Erythroblast (primary cell): ENCODE measurements around the gene LDAH.

Source experiments
- DNase-seq, 2 experiments: peaks; one replicate each; lab custom pipeline; 2025; lab: John Stamatoyannopoulos, UW
- GATA1 ChIP-seq: IDR thresholded peaks from 2 replicates; pipeline ENCODE4 v1.6.1; 2011; ENCODE audit warnings: low read depth, mild to moderate bottlenecking, control low read depth, low read length, moderate library complexity
- POLR2A ChIP-seq: IDR thresholded peaks from 2 replicates; pipeline ENCODE4 v1.6.1; 2011; ENCODE audit warnings: mild to moderate bottlenecking, low read length

Gene LDAH

DNA sequence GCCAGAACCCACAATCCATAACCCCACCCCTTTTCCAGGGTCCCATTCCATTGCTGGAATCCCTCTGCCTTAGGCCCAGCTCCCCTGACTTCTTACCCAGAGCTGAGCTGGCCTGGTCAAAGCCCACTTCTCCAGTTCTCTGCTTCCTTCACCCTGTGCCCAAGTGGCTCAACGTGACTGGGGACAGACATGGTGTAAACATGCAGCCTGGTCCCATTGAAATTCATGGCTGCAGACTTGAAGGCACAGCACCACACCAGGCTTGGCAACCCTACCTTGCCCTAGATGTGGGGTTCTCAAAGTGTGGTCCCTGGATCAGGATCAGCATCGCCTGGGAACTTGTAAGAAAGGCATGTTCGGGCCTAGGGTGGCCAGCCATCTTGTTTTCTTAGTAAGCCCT lies 175.7 kb downstream of the LDAH start:
- no peak for DNase-seq
- no peak for TF ChIP-seq GATA1
- no peak for TF ChIP-seq POLR2A

GRCh38 chr2:20646446-20646845 lies 176.5 kb downstream of the LDAH start:
- TF ChIP-seq GATA1 (no peak), POLR2A (no peak)
- no peak for DNase-seq

DNA sequence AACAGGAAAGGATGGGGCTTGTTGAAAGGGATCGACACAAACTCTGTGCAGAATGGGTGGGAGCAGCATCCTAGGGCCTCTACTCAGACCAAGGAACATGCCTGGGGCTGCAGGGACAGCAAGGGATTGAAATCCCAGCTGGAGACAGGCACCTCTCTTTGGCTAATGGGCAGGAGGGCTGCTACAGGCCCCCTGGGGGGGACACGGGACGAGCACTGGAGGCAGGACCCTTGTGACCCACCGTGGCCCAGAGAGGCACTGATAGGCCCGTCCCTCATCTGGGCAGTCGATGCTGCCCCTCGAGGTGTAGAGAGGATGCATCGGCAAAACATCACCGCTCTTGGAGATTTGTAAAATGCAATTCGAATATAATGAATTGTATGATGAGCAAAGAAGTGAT lies 177.1 kb downstream of the LDAH start:
- TF ChIP-seq GATA1 = no peak
- no peak for TF ChIP-seq POLR2A
- DNase-seq = no peak

DNA sequence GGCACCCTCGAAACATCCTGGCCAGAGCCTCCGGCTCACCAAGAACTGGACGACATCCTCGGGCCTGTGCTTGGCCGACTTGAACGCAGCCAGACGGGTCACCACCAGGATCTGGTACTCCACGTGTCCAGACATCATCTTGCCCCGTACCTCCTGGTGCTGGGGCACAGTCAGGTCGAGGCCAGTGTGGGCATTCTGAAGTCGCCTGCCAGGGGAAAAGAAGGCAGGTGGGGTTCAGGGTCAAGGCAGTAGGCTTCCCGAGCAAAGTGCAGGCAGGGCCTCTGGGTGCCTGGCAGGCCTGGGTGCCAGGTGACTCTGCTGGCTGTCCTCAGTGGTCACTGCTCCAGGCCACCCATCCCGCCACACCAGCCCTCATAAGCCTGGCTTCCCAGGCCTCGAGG lies 177.6 kb downstream of the LDAH start:
- TF ChIP-seq GATA1 (no peak), POLR2A (no peak)
- no peak for DNase-seq

- DNase-seq = peak; percentile 16 to 39
- TF ChIP-seq GATA1 (no peak), POLR2A (no peak)
Observed at GRCh38 chr2:20643826-20644225, 179.1 kb downstream of the LDAH start.

DNA sequence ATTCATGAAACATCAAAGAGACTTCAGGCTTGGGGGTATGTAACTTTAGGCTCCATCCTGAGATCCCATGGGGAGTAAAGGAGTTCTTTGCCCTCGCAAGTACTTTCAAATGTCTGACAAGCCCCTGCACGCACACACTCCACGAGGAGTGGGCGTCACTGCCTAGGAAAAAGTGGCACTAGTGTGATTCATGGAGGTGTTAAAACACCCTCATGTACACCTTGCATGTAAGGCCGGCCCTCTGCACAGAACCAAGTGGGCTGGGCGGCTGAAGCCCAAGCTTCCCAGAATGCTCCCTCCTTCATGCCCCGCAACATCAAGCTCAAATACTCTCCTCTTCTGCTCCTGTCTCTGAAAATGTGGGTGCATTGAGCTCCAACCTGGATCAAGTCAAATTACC lies 179.8 kb downstream of the LDAH start:
- DNase-seq = no peak
- TF ChIP-seq GATA1 (no peak), POLR2A (no peak)

DNA sequence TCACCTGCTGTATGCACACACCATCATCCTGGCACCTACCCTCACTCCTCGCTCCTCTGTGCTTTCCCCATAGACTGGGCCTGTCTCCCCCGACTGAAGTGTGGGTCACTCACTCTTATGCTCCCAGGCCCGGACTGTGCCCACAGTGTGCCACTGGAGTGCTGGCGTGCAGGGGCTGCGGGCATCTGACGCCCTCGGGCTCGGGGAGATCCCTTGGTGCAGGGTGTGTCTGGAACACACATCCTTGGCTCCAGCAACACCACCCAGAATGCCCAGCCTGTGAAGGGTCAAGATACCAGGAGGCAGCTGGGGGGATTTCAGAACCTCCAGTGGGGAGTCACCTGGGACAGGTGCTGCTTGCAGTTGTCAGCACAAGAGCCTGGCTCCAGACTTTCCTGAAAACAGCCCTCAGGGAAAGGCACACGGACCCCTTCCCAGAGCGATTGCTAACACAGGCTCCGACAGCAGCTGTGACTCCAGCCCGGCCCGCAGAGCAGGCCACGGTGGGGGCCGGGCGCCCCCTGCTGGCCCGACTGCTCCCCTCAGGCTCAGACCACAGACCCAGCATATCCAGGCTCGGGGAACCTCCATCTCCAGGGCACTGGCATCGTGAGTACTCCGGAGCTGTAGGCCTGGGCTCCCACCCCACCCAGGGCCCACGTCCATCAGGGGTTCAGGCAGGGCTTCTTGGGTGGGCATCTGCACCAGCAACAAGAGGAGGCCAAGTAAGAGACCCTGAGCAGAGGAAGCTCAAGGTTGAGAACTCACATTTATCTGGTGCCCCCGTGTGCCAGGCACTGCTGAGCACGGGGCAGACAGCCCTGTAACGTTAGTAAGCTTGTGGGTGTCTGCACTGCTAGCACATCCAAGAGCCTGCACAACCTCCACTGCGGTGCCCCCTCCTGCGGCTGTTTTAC lies 180.6 kb downstream of the LDAH start:
- TF ChIP-seq GATA1 = no peak
- TF ChIP-seq POLR2A = no peak
- peak; percentile 61 to 81 for DNase-seq

DNA sequence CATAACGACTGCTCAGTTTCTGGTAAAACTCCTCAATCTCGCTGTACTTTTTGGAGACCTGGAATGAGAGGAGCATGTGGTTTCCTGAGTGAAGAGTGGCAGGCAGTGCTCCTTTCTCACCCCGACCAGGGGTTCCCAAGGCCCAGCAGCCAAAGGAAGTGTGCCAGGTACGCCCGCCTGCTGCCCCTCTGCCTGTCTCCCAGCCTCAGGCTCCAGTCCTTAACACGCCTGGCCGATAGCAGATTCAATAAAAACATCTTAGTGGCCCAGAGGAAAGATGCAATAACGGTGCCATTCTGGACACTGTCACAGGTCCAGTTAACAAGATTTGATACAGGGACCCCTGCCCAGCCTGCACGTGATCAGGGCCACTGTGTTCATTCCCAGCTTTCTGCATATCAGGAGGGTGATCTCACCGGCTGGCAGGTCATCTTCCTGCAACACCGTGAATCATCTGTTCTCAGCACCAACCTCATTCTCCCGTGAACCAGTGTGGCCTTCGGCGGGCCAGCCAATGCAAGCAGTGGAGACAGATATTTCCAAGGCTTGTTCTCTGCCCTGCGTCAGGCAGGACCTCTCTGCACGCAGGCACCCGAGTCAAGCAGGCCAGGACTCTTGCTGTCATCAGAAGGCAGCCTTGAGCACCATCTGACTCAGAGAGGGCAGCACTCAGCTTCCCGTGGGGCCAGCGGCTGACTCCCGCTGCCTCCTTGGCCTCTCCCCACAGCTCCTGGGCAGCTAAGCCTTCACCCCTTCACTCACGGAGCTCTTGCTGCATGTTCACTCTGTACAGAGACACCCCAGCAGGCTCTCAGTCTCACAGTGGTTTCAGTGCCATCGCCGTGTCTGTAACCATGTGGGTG lies 181.5 kb downstream of the LDAH start:
- TF ChIP-seq GATA1 (no peak), POLR2A (no peak)
- no peak for DNase-seq

DNA sequence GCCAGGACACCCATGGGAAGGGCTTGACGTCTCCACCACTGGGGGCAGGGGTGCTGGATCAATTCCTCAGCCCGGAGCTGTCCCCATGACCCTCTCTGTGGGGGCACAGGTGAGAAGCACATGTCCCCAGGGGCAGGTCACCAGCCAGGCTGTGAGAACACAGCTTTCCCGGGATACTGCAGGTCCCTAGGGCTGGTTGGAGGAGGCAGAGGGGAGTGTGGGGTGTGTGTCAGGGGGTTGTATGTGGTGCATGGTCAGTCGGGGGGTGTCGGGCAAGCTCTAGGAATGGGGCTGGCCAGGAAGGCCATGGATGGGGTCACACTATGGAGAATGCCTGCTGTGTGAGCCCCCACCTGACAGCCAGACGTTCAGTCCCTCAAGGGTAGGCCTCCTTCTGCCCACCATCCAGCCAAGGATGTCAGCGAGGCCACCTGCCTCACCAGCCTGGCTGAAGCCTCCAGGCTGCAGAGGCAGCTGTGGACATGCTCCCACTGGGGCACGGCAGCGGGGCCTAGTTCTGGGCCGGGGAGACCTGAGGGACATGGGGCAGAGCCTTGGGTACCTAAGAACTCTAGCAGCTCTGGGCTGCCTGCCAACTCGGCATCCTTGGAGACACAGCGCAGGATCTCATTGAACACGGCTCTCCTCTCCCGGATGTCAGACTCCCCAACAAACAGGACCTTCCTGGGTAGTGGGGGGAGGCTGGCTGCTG lies 182.3 kb downstream of the LDAH start:
- no peak for TF ChIP-seq POLR2A
- TF ChIP-seq GATA1 = no peak
- DNase-seq = no peak

- no peak for DNase-seq
- TF ChIP-seq POLR2A = no peak
- TF ChIP-seq GATA1 = no peak
Observed at GRCh38 chr2:20638646-20639430, 184.1 kb downstream of the LDAH start.

- no peak for TF ChIP-seq GATA1
- TF ChIP-seq POLR2A = no peak
- DNase-seq = no peak
Observed at GRCh38 chr2:20638014-20638413, 184.9 kb downstream of the LDAH start.

DNA sequence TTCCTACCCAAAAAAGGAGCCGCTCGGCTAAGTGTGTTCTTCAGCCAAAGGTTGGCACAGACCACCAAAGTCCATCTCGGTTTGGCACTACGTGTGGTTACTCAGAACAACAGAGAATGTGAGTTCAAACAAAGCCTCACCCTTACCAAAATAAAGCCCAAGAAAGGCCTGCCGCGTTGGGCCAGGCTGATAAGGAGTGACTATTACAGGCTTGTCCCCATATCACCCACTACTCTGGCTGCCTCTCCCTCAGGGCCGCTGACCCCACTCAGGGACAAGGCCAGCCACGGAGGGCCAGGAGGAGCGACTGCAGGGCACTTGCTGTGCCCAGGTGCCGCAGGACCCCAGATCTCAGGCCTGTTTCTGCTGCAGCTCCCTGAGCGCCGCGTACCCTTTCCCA lies 185.8 kb downstream of the LDAH start:
- TF ChIP-seq GATA1 = no peak
- TF ChIP-seq POLR2A = no peak

More for the DNA sequence above, 185.8 kb downstream of the LDAH start:
- no peak for DNase-seq
